Panc1 (cell line): ENCODE results near the gene FBXW12.

Experiments
- POLR2AphosphoS5 ChIP-seq: IDR thresholded peaks from 2 replicates; pipeline ENCODE4 v1.6.1; 2012; ENCODE audit warnings: mild to moderate bottlenecking, low read depth, low read length, moderate library complexity
- TF ChIP-seq, protein P1 (sequence below): fragments of 450-650 bp; IDR thresholded peaks from 2 replicates; pipeline ENCODE4 v1.5.1; 2017; ENCODE audit warnings: mild to moderate bottlenecking
- TF ChIP-seq, protein P2 (sequence below), 2 experiments: IDR thresholded peaks; 2 replicates each; pipeline ENCODE4 v1.6.1; 2011 to 2012; ENCODE audit warnings: low read depth in 2 of 2, control low read depth in 1 of 2, low read length in 1 of 2, mild to moderate bottlenecking in 1 of 2, moderate library complexity in 1 of 2; ENCODE audit not compliant: insufficient read depth in 1 of 2

DNA sequence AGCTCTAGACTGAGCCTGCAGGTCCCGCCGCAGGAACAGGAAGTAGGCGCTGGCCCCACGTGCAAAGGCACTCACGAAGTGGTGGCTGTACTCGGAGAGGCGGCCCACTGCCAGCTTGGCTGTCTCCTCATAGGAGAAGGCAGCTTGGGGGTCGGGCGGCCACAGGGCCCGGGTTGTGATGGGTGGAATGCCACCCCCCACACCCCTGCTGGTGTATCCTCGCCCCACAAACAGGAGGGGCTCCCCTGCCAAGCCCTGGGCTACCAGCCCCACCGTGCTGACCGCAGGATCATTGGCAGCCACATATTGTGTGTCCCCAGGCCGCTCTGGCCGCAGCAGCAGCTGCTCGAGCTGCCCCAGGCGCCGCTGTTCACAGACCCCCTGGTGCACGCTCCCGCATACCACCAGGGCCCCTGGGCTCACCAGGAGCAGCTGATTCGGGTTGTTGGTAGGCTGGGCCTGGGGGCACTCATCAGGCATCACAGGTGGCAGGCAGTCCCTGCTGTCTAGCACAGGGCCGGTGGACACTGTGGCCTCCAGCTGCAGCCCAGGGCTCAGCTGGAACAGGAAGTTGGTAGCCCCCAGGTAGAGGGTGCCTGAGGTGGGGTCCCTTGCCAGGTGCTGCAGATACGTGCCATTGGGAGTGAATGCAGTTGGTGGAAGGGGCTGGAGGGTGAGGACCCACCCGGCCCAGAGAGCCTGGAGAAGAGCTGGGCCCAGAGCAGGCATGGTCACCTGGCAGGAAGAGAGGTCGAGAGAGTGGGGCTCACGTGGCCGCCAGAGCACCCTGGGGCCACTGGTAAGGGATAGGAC is 52.1 kb downstream of the FBXW12 start:
- TF ChIP-seq, protein P1, sequence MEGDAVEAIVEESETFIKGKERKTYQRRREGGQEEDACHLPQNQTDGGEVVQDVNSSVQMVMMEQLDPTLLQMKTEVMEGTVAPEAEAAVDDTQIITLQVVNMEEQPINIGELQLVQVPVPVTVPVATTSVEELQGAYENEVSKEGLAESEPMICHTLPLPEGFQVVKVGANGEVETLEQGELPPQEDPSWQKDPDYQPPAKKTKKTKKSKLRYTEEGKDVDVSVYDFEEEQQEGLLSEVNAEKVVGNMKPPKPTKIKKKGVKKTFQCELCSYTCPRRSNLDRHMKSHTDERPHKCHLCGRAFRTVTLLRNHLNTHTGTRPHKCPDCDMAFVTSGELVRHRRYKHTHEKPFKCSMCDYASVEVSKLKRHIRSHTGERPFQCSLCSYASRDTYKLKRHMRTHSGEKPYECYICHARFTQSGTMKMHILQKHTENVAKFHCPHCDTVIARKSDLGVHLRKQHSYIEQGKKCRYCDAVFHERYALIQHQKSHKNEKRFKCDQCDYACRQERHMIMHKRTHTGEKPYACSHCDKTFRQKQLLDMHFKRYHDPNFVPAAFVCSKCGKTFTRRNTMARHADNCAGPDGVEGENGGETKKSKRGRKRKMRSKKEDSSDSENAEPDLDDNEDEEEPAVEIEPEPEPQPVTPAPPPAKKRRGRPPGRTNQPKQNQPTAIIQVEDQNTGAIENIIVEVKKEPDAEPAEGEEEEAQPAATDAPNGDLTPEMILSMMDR: no peak
- no peak for TF ChIP-seq POLR2AphosphoS5
- TF ChIP-seq, protein P2, sequence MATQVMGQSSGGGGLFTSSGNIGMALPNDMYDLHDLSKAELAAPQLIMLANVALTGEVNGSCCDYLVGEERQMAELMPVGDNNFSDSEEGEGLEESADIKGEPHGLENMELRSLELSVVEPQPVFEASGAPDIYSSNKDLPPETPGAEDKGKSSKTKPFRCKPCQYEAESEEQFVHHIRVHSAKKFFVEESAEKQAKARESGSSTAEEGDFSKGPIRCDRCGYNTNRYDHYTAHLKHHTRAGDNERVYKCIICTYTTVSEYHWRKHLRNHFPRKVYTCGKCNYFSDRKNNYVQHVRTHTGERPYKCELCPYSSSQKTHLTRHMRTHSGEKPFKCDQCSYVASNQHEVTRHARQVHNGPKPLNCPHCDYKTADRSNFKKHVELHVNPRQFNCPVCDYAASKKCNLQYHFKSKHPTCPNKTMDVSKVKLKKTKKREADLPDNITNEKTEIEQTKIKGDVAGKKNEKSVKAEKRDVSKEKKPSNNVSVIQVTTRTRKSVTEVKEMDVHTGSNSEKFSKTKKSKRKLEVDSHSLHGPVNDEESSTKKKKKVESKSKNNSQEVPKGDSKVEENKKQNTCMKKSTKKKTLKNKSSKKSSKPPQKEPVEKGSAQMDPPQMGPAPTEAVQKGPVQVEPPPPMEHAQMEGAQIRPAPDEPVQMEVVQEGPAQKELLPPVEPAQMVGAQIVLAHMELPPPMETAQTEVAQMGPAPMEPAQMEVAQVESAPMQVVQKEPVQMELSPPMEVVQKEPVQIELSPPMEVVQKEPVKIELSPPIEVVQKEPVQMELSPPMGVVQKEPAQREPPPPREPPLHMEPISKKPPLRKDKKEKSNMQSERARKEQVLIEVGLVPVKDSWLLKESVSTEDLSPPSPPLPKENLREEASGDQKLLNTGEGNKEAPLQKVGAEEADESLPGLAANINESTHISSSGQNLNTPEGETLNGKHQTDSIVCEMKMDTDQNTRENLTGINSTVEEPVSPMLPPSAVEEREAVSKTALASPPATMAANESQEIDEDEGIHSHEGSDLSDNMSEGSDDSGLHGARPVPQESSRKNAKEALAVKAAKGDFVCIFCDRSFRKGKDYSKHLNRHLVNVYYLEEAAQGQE (IDR thresholded peaks at IDR 0.05; ENCODE audit: insufficient read depth in 1 of 2, low read depth in 2 of 2, low read length in 1 of 2): no peak
